ENCODE data around the gene CTNNAL1. TPM values are rescaled to one million over a fixed set of nuclear protein-coding genes. Genes with fewer than 3 reads are reported as not detected.

CTNNAL1 gene
- total and polyA plus RNA-seq, 2 of the 8 experiments (the other 6 are each of a cell fraction or from before 2014, with no cell fraction given), result 23.2 to 66.1 TPM

- Histone ChIP-seq H3K27me3 (replicated peaks in 1 of 4; ENCODE audit: control insufficient read depth in 3 of 4, extremely low read depth in 1 of 4, insufficient read depth in 3 of 4, low read length in 3 of 4) (peaks cover 0 to 5% (median 2%) of the 10 kb centered on the region in 4 experiments; a peak in 1 of 7 replicates), H2BK20ac (ENCODE audit: low read length) (no peak overlapping the region), H3K4me2 (ENCODE audit: insufficient read depth in 1 of 2, low read depth in 2 of 2, low read length in 2 of 2) (no peak overlapping the region), H3K23ac (ENCODE audit: insufficient read length) (no peak overlapping the region), H2BK15ac (ENCODE audit: low read length) (no peak overlapping the region), H3K36me3 (ENCODE audit: control insufficient read depth in 2 of 4, insufficient read depth in 4 of 4, low read length in 3 of 4) (peaks cover 0 to 15% (median 8%) of the 10 kb centered on the region in 4 experiments; a peak in 4 of 8 replicates), H4K5ac (ENCODE audit: insufficient read length, low read depth, low read length) (no peak overlapping the region), H2BK5ac (ENCODE audit: low read depth, low read length) (no peak overlapping the region), H3K27ac (ENCODE audit: low read depth, low read length) (no peak overlapping the region), H3K23me2 (ENCODE audit: low read depth, low read length) (peaks cover 4% of the 10 kb centered on the region), H4K91ac (replicated peaks; ENCODE audit: insufficient read length, low read length) (no peak overlapping the region), H3K4me3 (ENCODE audit: extremely low read depth in 1 of 4, insufficient read depth in 2 of 4, low read depth in 3 of 4, low read length in 4 of 4) (no peak overlapping the region), H3K4ac (replicated peaks; ENCODE audit: insufficient read length, low read depth, low read length) (no peak overlapping the region), H2AFZ (ENCODE audit: low read length) (no peak overlapping the region), H3K79me1 (ENCODE audit: low read depth, low read length) (no peaks in the 10 kb centered on the region; the same call in 1 of the 2 replicates), H3K79me2 (ENCODE audit: control insufficient read depth in 1 of 2, insufficient read depth in 2 of 2, low read length in 2 of 2) (peaks cover 0 to 14% of the 10 kb centered on the region in 2 experiments; a peak in 2 of 4 replicates), H3K56ac (replicated peaks; ENCODE audit: insufficient read length, low read depth, low read length) (no peak overlapping the region), H3K4me1 (replicated peaks in 1 of 4; ENCODE audit: control insufficient read depth in 3 of 4, insufficient read depth in 4 of 4, low read length in 3 of 4) (peaks cover 0 to 6% (median 2%) of the 10 kb centered on the region in 4 experiments; a peak in 5 of 7 replicates), H4K20me1 (replicated peaks in 1 of 2; ENCODE audit: control insufficient read depth in 1 of 2, insufficient read depth in 2 of 2, low read length in 2 of 2) (peaks cover 3 to 7% of the 10 kb centered on the region in 2 experiments), H2AK5ac (ENCODE audit: low read depth, low read length) (no peak overlapping the region), H3K9me3 (ENCODE audit: insufficient read depth in 2 of 2, low read depth in 1 of 2, low read length in 1 of 2) (no peaks in the 10 kb centered on the region), H2BK120ac (replicated peaks; ENCODE audit: low read depth, low read length) (no peak overlapping the region), H4K8ac (ENCODE audit: extremely low read depth, insufficient read depth, low read length) (no peak overlapping the region), H2BK12ac (ENCODE audit: low read depth, low read length) (no peak overlapping the region), H3K18ac (ENCODE audit: extremely low read depth, low read length) (no peak overlapping the region), H3K9ac (replicated peaks in 1 of 4; ENCODE audit: extremely low read depth in 1 of 4, low read depth in 3 of 4, low read length in 3 of 4) (no peak overlapping the region), H3K14ac (ENCODE audit: insufficient read length) (no peak overlapping the region)
- WGBS, 2 experiments (ENCODE audit: extremely low coverage in 1 of 2, insufficient coverage in 1 of 2, insufficient read length in 1 of 2, insufficient replicate concordance in 2 of 2, low coverage in 1 of 2, low lambda C conversion rate in 2 of 2, missing lambda C conversion rate in 1 of 2), result 75% methylated on average over 1 of the region's 1 CpG; no CpG with 5 or more reads in 1 of the 2 experiments
- ChIA-PET CTCF (ENCODE audit: partially characterized antibody) (no interaction called here), POLR2A (ENCODE audit: partially characterized antibody) (interaction anchor here (1.0 kb wide), 1 partner anchor 8 kb away, joined by 3 read pairs; no protein-coding TSS in a partner anchor)
- no peak for FAIRE-seq
- DNase-seq (ENCODE audit: low read depth in 1 of 2, low spot score in 2 of 2), result no peak
- TF ChIP-seq CTCF (IDR thresholded peaks at IDR 0.05; ENCODE audit: control extremely low read depth in 1 of 3, insufficient read depth in 1 of 3, low read depth in 1 of 3, low read length in 3 of 3) (no peak), ASH2L (IDR thresholded peaks at IDR 0.05; ENCODE audit: low read length) (no peak), RXRA (IDR thresholded peaks at IDR 0.05; ENCODE audit: insufficient read depth, low read depth, low read length) (no peak), CHD2 (IDR thresholded peaks at IDR 0.05; ENCODE audit: low read length) (no peak), GTF2F1 (IDR thresholded peaks at IDR 0.05; ENCODE audit: borderline replicate concordance, low read depth, low read length) (no peak), SUZ12 (IDR thresholded peaks at IDR 0.05; ENCODE audit: low read length) (no peak), POLR2AphosphoS5 (IDR thresholded peaks at IDR 0.05; ENCODE audit: low read depth, low read length) (no peak), TCF12 (IDR thresholded peaks at IDR 0.05; ENCODE audit: low read depth, low read length) (no peak), EZH2 (IDR thresholded peaks at IDR 0.05; ENCODE audit: low read depth, low read length, severe bottlenecking) (no peak)
- TF ChIP-seq, protein P1, sequence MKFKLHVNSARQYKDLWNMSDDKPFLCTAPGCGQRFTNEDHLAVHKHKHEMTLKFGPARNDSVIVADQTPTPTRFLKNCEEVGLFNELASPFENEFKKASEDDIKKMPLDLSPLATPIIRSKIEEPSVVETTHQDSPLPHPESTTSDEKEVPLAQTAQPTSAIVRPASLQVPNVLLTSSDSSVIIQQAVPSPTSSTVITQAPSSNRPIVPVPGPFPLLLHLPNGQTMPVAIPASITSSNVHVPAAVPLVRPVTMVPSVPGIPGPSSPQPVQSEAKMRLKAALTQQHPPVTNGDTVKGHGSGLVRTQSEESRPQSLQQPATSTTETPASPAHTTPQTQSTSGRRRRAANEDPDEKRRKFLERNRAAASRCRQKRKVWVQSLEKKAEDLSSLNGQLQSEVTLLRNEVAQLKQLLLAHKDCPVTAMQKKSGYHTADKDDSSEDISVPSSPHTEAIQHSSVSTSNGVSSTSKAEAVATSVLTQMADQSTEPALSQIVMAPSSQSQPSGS (IDR thresholded peaks at IDR 0.05; ENCODE audit: low read length), result no peak
Observed at GRCh38 chr9:109016132-109016531, 2.8 kb upstream of the CTNNAL1 start.
